CD4-positive, alpha-beta T cell treated with Interleukin-21 for 1 hour (primary cell): ENCODE results near the gene EPB41L4B.
A peak's percentile ranks its signal among the peaks of the same experiment; 100 is the strongest.
"Not testable (repeated sequence)": the region's sequence is repeated elsewhere in the genome, so short reads cannot be mapped to it uniquely, and the experiment has no call there.

Experiments
- DNase-seq: peaks from one replicate; pipeline ENCODE4 v3.0.0-alpha.2; 2020

The EPB41L4B gene

GRCh38 chr9:109241207-109241606, 79.7 kb downstream of the EPB41L4B start:
- DNase-seq: no peak

- DNase-seq: no peak
These were observed 81.6 kb downstream of the EPB41L4B start for GRCh38 chr9:109239240-109239639.

- DNase-seq: no peak
These were observed 82.2 kb downstream of the EPB41L4B start for GRCh38 chr9:109238655-109239054.

GRCh38 chr9:109238125-109238524, 82.7 kb downstream of the EPB41L4B start:
- no peak for DNase-seq

GRCh38 chr9:109232449-109233237, 88.2 kb downstream of the EPB41L4B start:
- no peak for DNase-seq

GRCh38 chr9:109231593-109231992, 89.3 kb downstream of the EPB41L4B start:
- DNase-seq: no peak

- no peak for DNase-seq
These were observed 90.6 kb downstream of the EPB41L4B start for GRCh38 chr9:109230277-109230676.

- DNase-seq: no peak
These were observed 91.2 kb downstream of the EPB41L4B start for GRCh38 chr9:109229682-109230081.

- no peak for DNase-seq
These were observed 92.7 kb downstream of the EPB41L4B start for GRCh38 chr9:109228093-109228642.

GRCh38 chr9:109225629-109226028, 95.2 kb downstream of the EPB41L4B start:
- no peak for DNase-seq

- DNase-seq: no peak
These were observed 96.1 kb downstream of the EPB41L4B start for GRCh38 chr9:109224751-109225150.

- not testable (repeated sequence) for DNase-seq
These were observed 102.6 kb downstream of the EPB41L4B start for GRCh38 chr9:109218242-109218641.

GRCh38 chr9:109214414-109214813, 106.4 kb downstream of the EPB41L4B start:
- no peak for DNase-seq

- no peak for DNase-seq
These were observed 107.4 kb downstream of the EPB41L4B start for GRCh38 chr9:109213285-109214121.

- DNase-seq: no peak
These were observed 108.1 kb downstream of the EPB41L4B start for GRCh38 chr9:109212768-109213167.

- no peak for DNase-seq
These were observed 114.2 kb downstream of the EPB41L4B start for GRCh38 chr9:109206670-109207069.

GRCh38 chr9:109205526-109205925, 115.3 kb downstream of the EPB41L4B start:
- no peak for DNase-seq

- no peak for DNase-seq
These were observed 117.0 kb downstream of the EPB41L4B start for GRCh38 chr9:109203761-109204360.

- no peak for DNase-seq
These were observed 121.2 kb downstream of the EPB41L4B start for GRCh38 chr9:109199676-109200075.

- DNase-seq: peak; percentile 10
These were observed 122.0 kb downstream of the EPB41L4B start for GRCh38 chr9:109198736-109199382.

GRCh38 chr9:109193974-109194556, 126.8 kb downstream of the EPB41L4B start:
- DNase-seq: no peak

GRCh38 chr9:109192732-109193361, 128.0 kb downstream of the EPB41L4B start:
- DNase-seq: no peak
